Kidney (tissue), 14 donors: Measurements from ENCODE around the gene KRCC1. TPM values are rescaled to one million over a fixed set of nuclear protein-coding genes. Genes with fewer than 3 reads are reported as not detected.
A peak's percentile ranks its signal among the peaks of the same experiment; 100 is the strongest.

Experiments
- DNase-seq, 5 donors: peaks; one replicate each; pipeline ENCODE4 v3.0.0-alpha.2; 2013 to 2020
- FAIRE-seq: peaks from 2 replicates; lab custom pipeline; 2012; peaks lifted over from hg19 to GRCh38; lab: Jason Lieb, UNC
- H3K27ac ChIP-seq, 2 donors: one replicate each; pipeline ENCODE4 v1.7.0; 2013; ENCODE audit warnings: low read depth in 2 of 2, low read length in 2 of 2, inconsistent platforms in 1 of 2
- H3K27me3 ChIP-seq: one replicate; pipeline ENCODE4 v1.7.1; 2013; ENCODE audit warnings: low read length, inconsistent platforms; ENCODE audit not compliant: control insufficient read depth, insufficient read depth
- H3K36me3 ChIP-seq, 3 donors: one replicate each; pipeline versions ENCODE4 v1.7.0 to v1.7.1; 2013; ENCODE audit warnings: low read length in 3 of 3, control low read depth in 1 of 3, inconsistent platforms in 1 of 3; ENCODE audit not compliant: insufficient read depth in 3 of 3, control insufficient read depth in 2 of 3
- H3K4me1 ChIP-seq, 3 donors: one replicate each; pipeline versions ENCODE4 v1.7.0 to v1.7.1; 2013; ENCODE audit warnings: low read length in 3 of 3, inconsistent platforms in 1 of 3, low read depth in 1 of 3; ENCODE audit not compliant: control insufficient read depth in 2 of 3, insufficient read depth in 2 of 3
- H3K4me3 ChIP-seq, 3 donors: one replicate each; pipeline versions ENCODE4 v1.7.0 to v1.8.1; 2013; ENCODE audit warnings: low read length in 3 of 3, control low read depth in 1 of 3, inconsistent platforms in 1 of 3
- H3K9ac ChIP-seq, 3 donors: one replicate each; pipeline versions ENCODE4 v1.7.0 to v1.7.1; 2013; ENCODE audit warnings: low read length in 3 of 3, control low read depth in 1 of 3, inconsistent platforms in 1 of 3
- H3K9me3 ChIP-seq, 3 donors: one replicate each; pipeline versions ENCODE4 v1.7.0 to v1.7.1; 2013; ENCODE audit warnings: low read length in 3 of 3, control low read depth in 1 of 3, inconsistent platforms in 1 of 3; ENCODE audit not compliant: control insufficient read depth in 2 of 3, insufficient read depth in 1 of 3
- intact Hi-C: fragments of 100-400 bp; cut with DNase I; formaldehyde crosslinking; loops from one replicate; pipeline ENCODE4 v1.11.1; 2022
- polyA plus RNA-seq: library from polyadenylated mRNA; stranded (reverse); fragments of 350-450 nt; fragmentation: Illumina TruSeq; extraction: RNeasy Lipid Tissue Mini Kit (QIAGEN cat#74804); gene quantifications from one replicate; pipeline ENCODE4 v1.2.3, GENCODE V29; 2014; ENCODE audit warnings: low read depth, low replicate concordance; ENCODE audit not compliant: insufficient read depth
- total RNA-seq: library from RNA; stranded (reverse); fragmentation: NEBNext Ultra II Directional; extraction: Animal tissue kit (Norgen Biotek cat#: 25700); gene quantifications from one replicate; pipeline ENCODE4 v1.2.1, GENCODE V29; 2021
- TF ChIP-seq, protein P1 (sequence below): IDR thresholded peaks from 3 replicates; pipeline ENCODE4 v1.5.1; 2012; ENCODE audit warnings: mild to moderate bottlenecking, moderate library complexity, borderline replicate concordance; ENCODE audit not compliant: insufficient read depth; ENCODE audit errors: extremely low read depth
- donor health status: control.
- donor health status: control.
- donor health status: control.
- donor health status: control.
- donor health status: control.
- donor health status: DM: yes; HTN: yes; CAD: no.
- donor health status: Normal renal cell carcinoma (clear cell type).

The KRCC1 gene
- total and polyA plus RNA-seq, 2 donors from 2014 or later, result 23.6 to 26.3 TPM

GRCh38 chr2:88010136-88010535 is 45.4 kb downstream of the KRCC1 start:
- Histone ChIP-seq H3K4me3 (no peak overlapping the region), H3K4me1 (no peaks in the 10 kb centered on the region), H3K27me3 (no peaks in the 10 kb centered on the region), H3K9me3 (no peaks in the 10 kb centered on the region), H3K9ac (no peak overlapping the region), H3K27ac (no peak overlapping the region), H3K36me3 (no peaks in the 10 kb centered on the region)
- FAIRE-seq, result no peak
- intact Hi-C loops, result no loop called here
- TF ChIP-seq, protein P1, sequence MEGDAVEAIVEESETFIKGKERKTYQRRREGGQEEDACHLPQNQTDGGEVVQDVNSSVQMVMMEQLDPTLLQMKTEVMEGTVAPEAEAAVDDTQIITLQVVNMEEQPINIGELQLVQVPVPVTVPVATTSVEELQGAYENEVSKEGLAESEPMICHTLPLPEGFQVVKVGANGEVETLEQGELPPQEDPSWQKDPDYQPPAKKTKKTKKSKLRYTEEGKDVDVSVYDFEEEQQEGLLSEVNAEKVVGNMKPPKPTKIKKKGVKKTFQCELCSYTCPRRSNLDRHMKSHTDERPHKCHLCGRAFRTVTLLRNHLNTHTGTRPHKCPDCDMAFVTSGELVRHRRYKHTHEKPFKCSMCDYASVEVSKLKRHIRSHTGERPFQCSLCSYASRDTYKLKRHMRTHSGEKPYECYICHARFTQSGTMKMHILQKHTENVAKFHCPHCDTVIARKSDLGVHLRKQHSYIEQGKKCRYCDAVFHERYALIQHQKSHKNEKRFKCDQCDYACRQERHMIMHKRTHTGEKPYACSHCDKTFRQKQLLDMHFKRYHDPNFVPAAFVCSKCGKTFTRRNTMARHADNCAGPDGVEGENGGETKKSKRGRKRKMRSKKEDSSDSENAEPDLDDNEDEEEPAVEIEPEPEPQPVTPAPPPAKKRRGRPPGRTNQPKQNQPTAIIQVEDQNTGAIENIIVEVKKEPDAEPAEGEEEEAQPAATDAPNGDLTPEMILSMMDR, result no peak
- no peak for DNase-seq

DNA sequence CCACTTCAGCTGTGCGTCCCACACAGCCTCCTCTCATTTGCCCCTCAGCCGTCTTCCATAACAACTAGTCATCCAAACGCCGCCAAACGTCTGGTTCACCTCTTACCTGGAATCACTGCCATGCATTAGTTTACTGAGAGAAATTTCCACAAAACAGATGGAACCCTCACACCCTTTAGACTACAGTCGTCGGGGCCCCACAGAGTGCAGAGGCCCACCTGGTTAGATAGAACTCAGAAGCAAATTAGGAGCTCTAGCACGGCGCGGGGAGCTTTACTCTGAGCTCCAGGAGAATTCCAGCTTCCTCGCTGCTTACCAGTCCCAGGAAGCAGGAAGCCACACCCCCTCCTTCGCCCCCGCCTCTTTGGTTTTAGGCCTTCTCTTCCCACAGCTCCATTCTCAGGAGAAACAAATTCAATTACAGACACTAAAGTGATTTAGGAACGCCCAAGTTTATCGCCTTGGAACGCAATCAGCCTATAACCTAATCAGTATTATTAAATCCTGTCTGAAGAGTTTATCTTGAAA is 48.6 kb downstream of the KRCC1 start:
- FAIRE-seq (no peak), DNase-seq (no peak)
- Histone ChIP-seq H3K27ac (no peak overlapping the region), H3K4me3 (no peak overlapping the region), H3K27me3 (no peaks in the 10 kb centered on the region), H3K4me1 (no peaks in the 10 kb centered on the region), H3K36me3 (no peaks in the 10 kb centered on the region), H3K9ac (no peak overlapping the region), H3K9me3 (no peaks in the 10 kb centered on the region)
- intact Hi-C loops, result no loop called here
- TF ChIP-seq, protein P1, result no peak

GRCh38 chr2:88005776-88006175 is 49.8 kb downstream of the KRCC1 start:
- TF ChIP-seq, protein P1, result no peak
- DNase-seq, result no peak
- intact Hi-C loops, result no loop called here
- FAIRE-seq, result no peak
- H3K9me3 ChIP-seq, result no peaks in the 10 kb centered on the region
- H3K27me3 ChIP-seq, result no peaks in the 10 kb centered on the region
- no peak overlapping the region for H3K9ac ChIP-seq
- H3K27ac ChIP-seq, result no peak overlapping the region
- no peaks in the 10 kb centered on the region for H3K36me3 ChIP-seq
- no peaks in the 10 kb centered on the region for H3K4me1 ChIP-seq
- no peak overlapping the region for H3K4me3 ChIP-seq

DNA sequence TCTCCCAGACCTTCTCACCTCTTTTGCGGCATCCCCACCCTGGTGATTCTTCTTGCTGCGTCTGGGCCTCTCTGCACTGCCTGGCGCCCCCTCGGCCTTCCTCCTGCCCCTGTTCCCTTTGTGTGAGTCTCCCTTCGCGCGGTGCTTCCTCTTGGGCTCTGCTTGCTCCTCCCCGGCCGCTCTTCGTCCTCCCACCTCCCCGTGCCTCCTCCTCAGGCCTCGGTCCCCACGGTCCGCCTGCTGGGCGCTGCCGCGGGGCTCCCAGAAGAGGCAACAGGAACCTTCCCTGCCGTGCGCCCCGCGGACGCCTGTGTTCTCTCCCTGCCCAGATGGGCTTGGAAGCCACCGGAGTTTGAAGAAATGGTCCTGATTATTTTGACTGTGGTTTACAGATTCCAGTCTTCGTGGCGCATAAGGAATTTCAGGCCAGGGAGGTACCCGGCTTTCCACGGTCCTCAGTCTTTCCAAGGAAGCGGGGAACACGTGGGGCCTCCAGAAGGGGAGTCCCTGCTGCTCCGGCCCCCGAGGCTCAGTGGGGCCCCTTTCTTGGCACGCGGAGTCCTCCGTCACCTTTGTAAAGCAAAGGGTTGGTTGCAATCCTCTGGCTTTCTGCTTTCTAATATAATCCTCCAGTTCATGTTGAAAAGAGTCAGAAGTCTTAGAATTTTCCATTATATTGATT is 52.4 kb downstream of the KRCC1 start:
- DNase-seq, result peak in 4 of 5 donors; percentile 33 to 59 (median 44)
- no peak for FAIRE-seq
- intact Hi-C loops, result no loop called here
- H3K27me3 ChIP-seq, result no peaks in the 10 kb centered on the region
- H3K9ac ChIP-seq, result no peak overlapping the region
- H3K9me3 ChIP-seq, result no peaks in the 10 kb centered on the region
- H3K4me1 ChIP-seq, result no peaks in the 10 kb centered on the region
- H3K36me3 ChIP-seq, result no peaks in the 10 kb centered on the region
- H3K27ac ChIP-seq, result no peak overlapping the region
- TF ChIP-seq, protein P1, result no peak
- H3K4me3 ChIP-seq, result no peak overlapping the region
